HEK293 (cell line): ENCODE results near the gene PROSER3.

Experiments
- CTCF ChIA-PET: fragments of 350-600 bp; formaldehyde crosslinking; extraction: SDS; loops from one replicate; lab custom pipeline; 2021; ENCODE audit warnings: antibody characterized with exemption; lab: Yijun Ruan, JAX
- POLR2A ChIA-PET: fragments of 300-600 bp; formaldehyde crosslinking; extraction: SDS; loops from one replicate; lab custom pipeline; 2020; ENCODE audit warnings: antibody characterized with exemption, inconsistent platforms; lab: Yijun Ruan, JAX
- H3K27ac ChIP-seq: fragments of 200-500 bp; sonication (Bioruptor generic); 2 replicates; pipeline ENCODE4 v1.5.1; 2014; ENCODE audit warnings: low read depth, low read length, control low read depth, inconsistent platforms; ENCODE audit errors: extremely low read depth
- H3K36me3 ChIP-seq, 2 experiments: fragments of 200-500 bp in 1 of 2; sonication (Bioruptor generic) in 1 of 2; 1 replicate in 1 of 2; 2 replicates in 1 of 2; pipeline ENCODE4 v1.5.1; 2014 to 2017; ENCODE audit warnings: inconsistent platforms in 2 of 2, low read length in 2 of 2; ENCODE audit not compliant: control insufficient read depth in 2 of 2, insufficient read depth in 1 of 2
- H3K4me1 ChIP-seq: fragments of 200-500 bp; sonication (Bioruptor generic); 2 replicates; pipeline ENCODE4 v1.5.1; 2014; ENCODE audit warnings: mild to moderate bottlenecking, low read length, inconsistent platforms; ENCODE audit not compliant: control insufficient read depth, insufficient read depth
- H3K4me3 ChIP-seq: 2 replicates; pipeline ENCODE4 v1.5.1; 2011; ENCODE audit warnings: low read depth, mild to moderate bottlenecking, control low read depth, low read length, moderate library complexity
- H3K9me3 ChIP-seq: fragments of 200-500 bp; sonication (Bioruptor generic); 2 replicates; pipeline ENCODE4 v1.5.1; 2014; ENCODE audit warnings: low read depth, low read length, inconsistent platforms; ENCODE audit not compliant: control insufficient read depth, insufficient read depth
- PRDM1 ChIP-seq: fragments of 450-650 bp; formaldehyde crosslinking; IDR thresholded peaks from 2 replicates; pipeline ENCODE4; 2016; ENCODE audit warnings: missing biosample characterization, missing genetic modification characterization
- PRDM10 ChIP-seq: fragments of 450-650 bp; formaldehyde crosslinking; IDR thresholded peaks from 2 replicates; pipeline ENCODE4 v1.5.1; 2016; ENCODE audit warnings: missing biosample characterization, missing genetic modification characterization
- SALL2 ChIP-seq: fragments of 450-650 bp; formaldehyde crosslinking; IDR thresholded peaks from 2 replicates; pipeline ENCODE4 v1.5.0; 2017; ENCODE audit warnings: missing biosample characterization, mild to moderate bottlenecking, missing genetic modification characterization, borderline replicate concordance
- SP7 ChIP-seq: fragments of 450-650 bp; formaldehyde crosslinking; IDR thresholded peaks from 2 replicates; pipeline ENCODE4 v1.5.1; 2016; ENCODE audit warnings: missing biosample characterization, missing genetic modification characterization
- ZFP37 ChIP-seq: fragments of 450-650 bp; formaldehyde crosslinking; IDR thresholded peaks from 2 replicates; pipeline ENCODE4 v1.5.1; 2016; ENCODE audit warnings: missing biosample characterization, missing genetic modification characterization
- ZNF19 ChIP-seq: fragments of 450-650 bp; formaldehyde crosslinking; IDR thresholded peaks from 2 replicates; pipeline ENCODE4; 2016; ENCODE audit warnings: missing biosample characterization, missing genetic modification characterization, low read depth
- ZNF302 ChIP-seq: fragments of 450-650 bp; formaldehyde crosslinking; IDR thresholded peaks from 2 replicates; pipeline ENCODE4 v1.5.1; 2016; ENCODE audit warnings: missing biosample characterization, missing genetic modification characterization, low read depth
- ZNF362 ChIP-seq: fragments of 450-650 bp; formaldehyde crosslinking; IDR thresholded peaks from 2 replicates; pipeline ENCODE4 v1.5.1; 2016; ENCODE audit warnings: missing biosample characterization, missing genetic modification characterization
- ZNF404 ChIP-seq: fragments of 450-650 bp; formaldehyde crosslinking; IDR thresholded peaks from 2 replicates; pipeline ENCODE4 v1.5.1; 2017; ENCODE audit warnings: missing biosample characterization, missing genetic modification characterization
- ZNF843 ChIP-seq: fragments of 450-650 bp; formaldehyde crosslinking; IDR thresholded peaks from 2 replicates; pipeline ENCODE4 v1.5.1; 2016; ENCODE audit warnings: missing biosample characterization, missing genetic modification characterization
- ZSCAN4 ChIP-seq: fragments of 450-650 bp; formaldehyde crosslinking; IDR thresholded peaks from 2 replicates; pipeline ENCODE4 v1.5.1; 2017; ENCODE audit warnings: missing biosample characterization, missing genetic modification characterization

The PROSER3 gene

DNA sequence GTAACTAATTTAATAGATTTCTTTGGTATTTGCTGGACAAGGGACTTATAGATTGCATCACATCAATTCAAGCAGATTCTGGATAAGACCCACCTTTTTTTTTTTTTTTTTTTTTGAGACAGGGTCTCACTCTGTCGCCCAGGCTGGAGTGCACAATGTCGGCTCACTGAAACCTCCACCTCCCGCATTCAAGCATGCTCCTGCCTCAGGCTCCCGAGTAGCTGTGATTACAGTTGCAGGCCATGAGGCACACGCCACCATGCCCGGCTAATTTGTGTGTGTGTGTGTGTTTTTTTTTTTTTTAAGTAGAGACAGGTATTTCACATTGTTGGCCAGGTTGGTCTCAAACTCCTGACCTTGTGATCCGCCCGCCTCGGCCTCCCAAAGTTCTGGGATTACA lies 58.9 kb downstream of the PROSER3 start:
- POLR2A ChIA-PET = interaction anchor here (0.7 to 1.3 kb wide), 3 partner anchors 28 to 281 kb away, joined by 3 read pairs; partner anchors contain the start of gene LIN37
- TF ChIP-seq ZNF404 (tag by site-specific recombination) = no peak
- TF ChIP-seq ZNF362 (tag by site-specific recombination) = 0 out of 2 replicates have a peak, but pooled peaks have one; percentile 24
- TF ChIP-seq ZNF302 = no peak
- TF ChIP-seq SALL2 = no peak
- no peak for TF ChIP-seq ZNF843 (tag by site-specific recombination)
- TF ChIP-seq SP7 (tag by site-specific recombination) = no peak
- TF ChIP-seq ZSCAN4 (tag by site-specific recombination) = no peak
- no peak for TF ChIP-seq ZNF19 (tag by site-specific recombination)
- no peak for TF ChIP-seq ZFP37
- TF ChIP-seq, all 188 proteins: peak for 1
- peaks cover 4% of the 10 kb centered on the region for H3K4me1 ChIP-seq
- no peak overlapping the region for H3K27ac ChIP-seq
- no peaks in the 10 kb centered on the region; a peak in 1 of 3 replicates for H3K36me3 ChIP-seq
- H3K4me3 ChIP-seq = no peak overlapping the region
- CTCF ChIA-PET = interaction anchor here (0.8 to 3.6 kb wide), 4 partner anchors 12 to 268 kb away, joined by 3 to 13 read pairs (median 6); no protein-coding TSS in a partner anchor
- no peaks in the 10 kb centered on the region for H3K9me3 ChIP-seq

- Histone ChIP-seq H3K9me3 (no peaks in the 10 kb centered on the region), H3K4me3 (no peak overlapping the region), H3K27ac (no peak overlapping the region), H3K36me3 (no peaks in the 10 kb centered on the region; a peak in 1 of 3 replicates), H3K4me1 (peaks cover 4% of the 10 kb centered on the region)
- ChIA-PET POLR2A (interaction anchor here (0.7 to 1.3 kb wide), 3 partner anchors 27 to 146 kb away, joined by 3 to 9 read pairs (median 4); no protein-coding TSS in a partner anchor), CTCF (interaction anchor here (0.6 to 3.6 kb wide), 14 partner anchors 10 to 752 kb away, joined by 3 to 16 read pairs (median 8); no protein-coding TSS in a partner anchor)
- TF ChIP-seq ZSCAN4 (tag by site-specific recombination) (no peak), PRDM1 (tag by site-specific recombination) (peak; percentile 95), PRDM10 (peak; percentile 43)
Observed at GRCh38 chr19:35818445-35818844, 60.5 kb downstream of the PROSER3 start.
